GM19238 (cell line): Measurements from ENCODE around the gene ARHGAP15.

Source experiments
- DNase-seq: peaks from one replicate; pipeline ENCODE4 v3.0.0; 2011; ENCODE audit warnings: low spot score; ENCODE audit not compliant: insufficient read length

ARHGAP15 gene

GRCh38 chr2:143261986-143262385 lies 132.8 kb downstream of the ARHGAP15 start:
- DNase-seq = no peak

GRCh38 chr2:143262389-143262788 lies 133.2 kb downstream of the ARHGAP15 start:
- no peak for DNase-seq

GRCh38 chr2:143263066-143263625 lies 133.9 kb downstream of the ARHGAP15 start:
- no peak for DNase-seq

DNA sequence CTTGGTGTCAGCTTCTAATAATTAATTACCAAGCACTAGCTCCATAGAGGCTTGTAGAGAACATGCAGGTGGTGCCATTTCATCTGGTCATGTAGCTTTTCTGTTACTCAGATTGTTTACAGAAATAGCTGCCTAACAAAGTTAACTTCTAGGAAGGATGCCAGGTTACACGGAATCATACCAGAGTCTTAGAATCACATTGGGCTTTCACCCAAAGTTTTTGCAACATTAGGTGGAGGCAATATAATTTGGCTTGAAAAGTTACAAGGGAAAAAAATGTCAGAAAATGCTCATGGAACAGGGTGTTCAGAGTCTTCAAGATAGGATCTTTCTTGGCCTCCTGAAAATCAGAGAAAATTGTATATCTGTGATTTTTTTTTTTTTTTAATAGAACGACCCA lies 135.6 kb downstream of the ARHGAP15 start:
- no peak for DNase-seq

DNA sequence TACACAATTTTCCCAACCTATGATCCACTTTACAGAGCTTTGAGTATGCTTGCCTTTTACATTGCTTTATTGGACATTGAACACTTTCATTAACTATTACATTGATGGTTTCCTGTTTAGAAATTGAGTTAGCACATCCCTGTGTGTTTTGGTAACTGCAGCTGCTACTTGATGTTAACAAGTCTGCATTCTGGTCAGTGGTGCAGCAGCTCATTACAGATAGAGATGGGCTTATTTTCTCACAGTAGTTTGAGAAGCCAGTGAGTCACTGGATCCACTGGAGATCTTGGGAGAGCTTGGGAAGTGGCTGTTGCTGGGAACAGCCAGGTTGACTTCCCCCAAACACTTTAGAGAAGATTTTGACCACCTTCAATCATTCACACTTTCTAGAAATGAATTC lies 150.5 kb downstream of the ARHGAP15 start:
- DNase-seq = no peak

- DNase-seq = no peak
Measured at GRCh38 chr2:143280097-143280757, 151.0 kb downstream of the ARHGAP15 start.

DNA sequence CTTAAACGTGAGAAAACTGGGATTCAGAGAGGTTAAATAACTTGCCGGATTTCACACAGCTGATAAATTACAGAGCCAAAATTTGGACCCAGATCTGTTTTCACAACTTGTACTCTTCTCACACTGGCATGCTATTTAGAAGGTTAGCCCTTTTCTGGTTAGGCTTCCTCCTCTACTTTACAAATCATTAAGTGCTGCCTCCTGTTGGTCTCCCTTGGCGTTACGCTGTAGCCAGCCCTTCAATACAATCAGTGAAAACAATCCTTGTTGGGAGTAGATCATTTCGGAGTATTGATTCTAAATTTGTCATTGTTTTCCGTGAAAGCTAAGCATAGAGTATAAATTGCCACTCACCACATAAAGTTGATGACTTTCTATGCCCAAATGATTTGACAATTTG lies 153.5 kb downstream of the ARHGAP15 start:
- DNase-seq = no peak

DNA sequence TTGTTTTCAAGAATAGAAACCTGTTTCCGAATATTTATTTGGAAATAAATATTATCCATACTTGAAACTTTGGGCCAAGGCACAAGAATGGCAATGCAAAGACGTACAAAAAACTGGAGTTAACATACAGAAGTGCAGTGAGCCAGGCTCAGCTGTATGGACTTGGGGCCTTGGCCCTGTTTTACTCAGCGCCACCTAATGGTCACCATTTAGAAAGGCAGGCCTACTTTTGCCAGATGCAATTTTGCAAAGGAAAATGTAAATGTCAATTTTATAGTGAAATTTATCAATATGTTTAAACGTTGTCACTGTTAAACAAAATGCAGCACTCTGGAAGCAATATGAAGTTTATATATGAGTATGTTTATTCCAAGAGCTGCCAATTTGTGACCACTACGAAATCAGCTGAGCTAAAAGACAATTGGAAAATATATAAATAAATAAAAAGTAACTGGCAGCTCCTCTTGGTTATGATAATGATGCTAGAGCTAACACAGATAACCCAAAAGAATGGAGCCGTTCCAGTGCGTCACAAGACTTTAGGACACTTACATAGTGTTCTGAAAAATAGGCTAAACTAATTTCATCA lies 155.0 kb downstream of the ARHGAP15 start:
- no peak for DNase-seq

- no peak for DNase-seq
Measured at GRCh38 chr2:143289025-143289424, 159.8 kb downstream of the ARHGAP15 start.

GRCh38 chr2:143290221-143290620 lies 161.0 kb downstream of the ARHGAP15 start:
- DNase-seq = no peak

GRCh38 chr2:143294068-143294467 lies 164.8 kb downstream of the ARHGAP15 start:
- DNase-seq = no peak

- no peak for DNase-seq
Measured at GRCh38 chr2:143296089-143296488, 166.9 kb downstream of the ARHGAP15 start.

DNA sequence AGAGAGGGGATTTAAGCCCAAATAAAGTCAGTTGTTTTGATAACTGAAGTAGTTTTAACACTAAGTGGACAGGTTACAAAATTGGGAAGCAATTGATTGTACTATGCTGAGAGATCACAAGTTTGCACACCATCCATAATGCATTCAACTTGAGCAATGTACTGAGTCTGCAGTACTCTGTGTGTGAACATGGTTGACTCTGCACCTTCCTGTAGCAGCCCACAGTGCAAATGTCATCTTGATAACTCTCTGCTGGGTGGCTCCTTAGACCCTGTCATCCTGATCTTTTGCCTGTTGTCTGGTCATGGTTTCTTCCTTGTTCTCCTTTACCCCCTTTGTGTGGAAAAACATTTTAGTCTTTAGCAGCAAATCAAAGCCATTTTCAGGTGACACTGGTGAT lies 168.0 kb downstream of the ARHGAP15 start:
- DNase-seq = no peak

GRCh38 chr2:143300536-143300935 lies 171.3 kb downstream of the ARHGAP15 start:
- no peak for DNase-seq

GRCh38 chr2:143311426-143311825 lies 182.2 kb downstream of the ARHGAP15 start:
- no peak for DNase-seq

GRCh38 chr2:143312441-143312840 lies 183.2 kb downstream of the ARHGAP15 start:
- DNase-seq = no peak

- no peak for DNase-seq
Measured at GRCh38 chr2:143313861-143314260, 184.6 kb downstream of the ARHGAP15 start.

GRCh38 chr2:143321994-143322393 lies 192.8 kb downstream of the ARHGAP15 start:
- DNase-seq = no peak

GRCh38 chr2:143329288-143329687 lies 200.1 kb downstream of the ARHGAP15 start:
- DNase-seq = no peak

DNA sequence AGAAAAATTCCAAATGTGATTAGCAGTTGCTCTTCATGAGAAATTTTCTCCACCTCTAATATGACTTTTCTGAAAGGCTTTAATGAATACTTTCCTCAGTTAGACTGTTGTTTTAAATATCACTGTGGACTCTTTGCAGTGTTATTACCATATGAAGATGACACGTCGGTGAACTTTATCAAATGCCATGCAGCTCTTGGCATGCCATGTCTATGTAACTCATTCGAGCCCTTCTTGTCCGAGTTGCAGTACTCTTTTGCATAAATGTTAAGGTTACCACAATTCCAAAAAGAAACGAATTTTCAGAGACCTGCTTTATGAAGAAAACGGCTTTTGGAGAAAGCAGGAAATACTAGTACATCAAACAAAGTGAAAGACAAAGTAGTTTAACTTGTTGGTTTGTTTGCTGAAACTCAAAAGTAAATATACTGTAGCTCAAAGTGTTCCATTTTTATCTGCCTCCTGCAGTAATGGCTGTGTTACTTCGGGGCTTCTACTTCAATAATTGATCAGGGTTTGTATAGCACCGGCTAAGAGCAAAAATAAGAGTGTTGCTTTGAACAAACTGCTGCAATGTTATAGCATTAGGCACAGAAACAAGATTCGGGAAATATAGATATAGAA lies 204.1 kb downstream of the ARHGAP15 start:
- DNase-seq = no peak

GRCh38 chr2:143333847-143334246 lies 204.6 kb downstream of the ARHGAP15 start:
- no peak for DNase-seq

DNA sequence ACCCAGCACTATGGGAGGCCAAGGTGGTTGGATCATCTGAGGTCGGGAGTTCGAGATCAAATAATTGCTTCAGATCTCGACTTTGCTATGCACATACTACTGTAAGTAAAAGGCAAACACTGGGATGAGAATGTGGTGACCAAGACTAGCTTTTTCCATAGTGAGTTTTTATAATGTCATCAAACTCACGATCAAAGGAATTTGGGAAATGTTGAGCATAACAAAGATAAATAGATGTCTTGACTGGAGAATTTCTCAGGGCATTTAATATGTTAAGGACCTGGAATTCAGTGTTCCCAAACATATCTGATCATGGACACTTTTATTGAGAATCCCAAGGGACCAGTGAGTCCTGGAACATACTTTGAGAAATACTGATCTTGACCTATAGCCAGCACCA lies 205.6 kb downstream of the ARHGAP15 start:
- no peak for DNase-seq
